GM18907 (cell line): Measurements from ENCODE around the gene RASSF4.
A peak's percentile ranks its signal among the peaks of the same experiment; 100 is the strongest.

Experiments used
- ATAC-seq: cut with Tn5 transposase; IDR thresholded peaks from one replicate; pipeline ENCODE4 v1.9.1; 2021; ENCODE audit warnings: mild to moderate bottlenecking, moderate library complexity; ENCODE audit not compliant: unreplicated experiment

RASSF4 gene

DNA sequence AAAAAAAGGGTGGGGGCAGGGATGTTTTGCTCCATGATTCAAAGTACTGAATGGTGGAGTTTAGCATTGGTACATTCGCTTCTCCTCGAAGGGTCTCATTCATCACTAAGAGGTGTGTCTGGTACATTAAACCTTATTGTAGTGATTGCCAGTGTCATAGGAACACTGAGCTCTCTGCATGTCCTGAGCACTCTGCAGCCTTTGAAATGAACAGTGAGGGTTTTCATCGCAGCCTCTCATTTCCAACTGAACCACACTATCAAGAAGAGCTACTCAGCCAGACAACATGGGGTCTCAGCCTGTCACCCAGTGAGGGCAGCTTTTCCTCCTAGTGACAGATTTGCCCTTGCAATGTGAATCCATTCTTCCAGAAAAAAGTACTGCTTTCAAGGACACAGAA, 26.6 kb downstream of the RASSF4 start:
- ATAC-seq, result no peak

DNA sequence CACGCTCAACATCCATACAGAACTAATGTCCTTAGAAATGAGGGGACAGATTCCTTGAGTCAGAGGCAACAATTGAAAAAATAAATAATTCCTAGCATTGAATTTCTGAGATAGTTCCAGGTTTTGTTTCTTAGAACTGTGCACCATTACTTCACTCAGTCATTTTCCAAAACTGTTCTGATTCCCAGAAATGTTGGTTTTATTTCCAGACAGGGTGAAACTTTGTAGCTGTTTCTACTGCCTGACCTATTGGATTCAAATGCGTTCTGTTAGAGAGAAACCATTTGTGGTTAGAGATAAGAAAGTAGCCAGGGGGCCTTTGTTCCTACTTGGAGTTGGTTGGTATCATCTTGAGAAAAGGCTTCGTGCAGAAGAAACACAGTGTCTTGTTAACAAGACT, 27.1 kb downstream of the RASSF4 start:
- no peak for ATAC-seq

DNA sequence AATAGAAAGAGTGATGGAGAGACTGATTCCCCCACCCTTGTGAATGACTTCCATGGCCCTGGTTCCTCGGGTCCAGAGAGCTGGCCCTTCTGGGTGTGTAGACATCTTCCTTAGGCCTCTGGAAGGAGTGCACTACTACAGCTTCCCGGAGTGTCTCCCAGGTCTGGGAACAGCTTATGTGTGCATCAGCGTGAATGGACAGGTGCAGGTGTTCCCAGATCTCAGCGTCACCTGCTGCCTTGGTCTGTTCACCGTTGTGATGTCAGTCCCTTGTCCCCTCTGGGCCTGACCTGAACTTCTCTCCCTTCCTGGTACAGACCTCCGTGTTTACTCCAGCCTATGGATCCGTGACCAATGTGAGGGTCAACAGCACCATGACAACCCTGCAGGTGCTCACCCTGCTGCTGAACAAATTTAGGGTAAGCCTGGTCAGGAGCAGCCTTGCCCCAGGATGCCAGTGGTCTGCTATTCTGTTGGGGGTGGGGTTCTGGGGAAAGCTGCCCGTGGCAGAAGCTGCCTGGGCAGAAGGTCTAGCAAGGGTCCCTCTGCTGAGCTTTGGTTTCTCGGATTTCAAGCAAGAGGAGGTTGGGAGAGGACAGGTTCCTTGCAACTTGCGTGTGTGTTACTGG, 29.5 kb downstream of the RASSF4 start:
- ATAC-seq, result no peak

DNA sequence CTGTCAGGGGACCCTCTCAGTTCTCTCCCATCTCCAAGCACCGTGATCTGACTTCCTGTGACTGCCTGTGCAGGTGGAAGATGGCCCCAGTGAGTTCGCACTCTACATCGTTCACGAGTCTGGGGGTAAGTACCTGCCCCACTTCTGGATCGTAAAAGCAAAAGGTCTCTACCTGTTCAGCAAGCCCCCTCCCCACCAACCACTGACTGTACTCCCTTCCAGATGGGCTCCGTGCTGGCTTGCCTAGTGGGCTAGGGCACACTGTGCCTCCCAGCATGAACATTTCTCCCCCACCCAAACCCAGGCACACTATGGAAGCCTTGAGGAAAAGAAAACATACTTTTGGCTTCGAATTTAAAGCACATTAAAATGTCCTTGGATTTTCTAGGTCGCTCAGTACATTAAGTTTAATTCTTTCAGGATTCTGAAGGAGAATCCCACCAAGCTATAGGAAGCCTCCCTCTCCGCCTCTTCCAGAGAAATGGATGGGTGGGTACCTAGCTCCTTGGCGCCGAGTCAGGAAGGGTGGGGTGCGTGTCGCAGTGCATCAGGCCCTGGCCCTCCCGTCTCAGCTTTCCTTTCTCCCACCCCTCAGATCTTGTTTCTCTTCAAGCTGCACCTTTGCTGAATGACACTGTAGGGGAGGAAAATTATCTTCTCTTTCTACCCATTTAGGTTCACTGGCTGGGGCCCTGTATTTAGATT, 30.1 kb downstream of the RASSF4 start:
- ATAC-seq, result no peak

DNA sequence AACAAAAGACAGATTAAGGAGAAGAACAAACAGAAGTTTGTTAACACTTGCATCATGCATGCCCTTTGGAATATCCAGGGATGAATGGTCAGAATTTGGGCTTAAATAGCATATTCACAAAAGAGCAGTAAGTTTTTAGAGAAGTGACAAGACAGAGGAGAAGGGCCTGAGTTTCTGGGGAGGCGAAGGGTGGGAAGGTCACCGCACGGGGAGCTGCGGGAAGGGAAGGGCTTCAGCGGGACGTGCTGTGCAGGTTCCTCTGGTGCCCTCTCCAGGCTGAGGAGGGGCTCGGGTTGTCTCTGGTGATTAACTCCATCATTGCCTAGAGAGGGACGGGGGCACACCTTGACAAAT, 30.7 kb downstream of the RASSF4 start:
- ATAC-seq, result no peak

DNA sequence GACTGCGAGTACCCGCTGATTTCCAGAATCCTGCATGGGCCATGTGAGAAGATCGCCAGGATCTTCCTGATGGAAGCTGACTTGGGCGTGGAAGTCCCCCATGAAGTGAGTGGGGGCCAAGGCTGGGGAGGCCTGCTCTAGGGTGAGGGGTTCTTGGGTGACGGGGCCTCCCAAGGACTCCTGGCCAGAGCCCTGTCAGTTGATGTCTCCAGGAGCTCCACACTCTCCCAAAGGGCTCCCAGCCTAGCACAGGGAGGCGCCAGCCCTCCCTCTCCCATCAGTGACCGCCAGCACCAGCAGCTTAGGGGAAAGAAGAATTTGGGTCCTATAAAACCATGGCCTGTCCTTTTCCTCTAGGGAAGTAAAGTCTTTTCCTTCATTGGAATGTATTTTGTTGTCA, 31.4 kb downstream of the RASSF4 start:
- no peak for ATAC-seq

DNA sequence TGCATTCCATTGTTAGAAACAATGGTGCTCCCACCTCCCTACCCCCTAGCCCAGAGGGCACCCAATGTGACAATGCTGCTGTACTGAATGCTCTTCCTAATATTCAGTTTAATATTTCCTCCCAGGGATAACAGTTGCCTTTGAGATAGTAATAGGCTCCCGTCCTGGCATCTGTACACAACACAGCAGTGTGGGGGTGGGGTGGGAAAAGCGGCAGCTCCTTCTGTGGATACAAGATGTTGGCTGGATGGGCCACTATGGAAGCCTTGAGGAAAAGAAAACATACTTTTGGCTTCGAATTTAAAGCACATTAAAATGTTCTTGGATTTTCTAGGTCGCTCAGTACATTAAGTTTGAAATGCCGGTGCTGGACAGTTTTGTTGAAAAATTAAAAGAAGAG, 32.0 kb downstream of the RASSF4 start:
- ATAC-seq, result no peak

DNA sequence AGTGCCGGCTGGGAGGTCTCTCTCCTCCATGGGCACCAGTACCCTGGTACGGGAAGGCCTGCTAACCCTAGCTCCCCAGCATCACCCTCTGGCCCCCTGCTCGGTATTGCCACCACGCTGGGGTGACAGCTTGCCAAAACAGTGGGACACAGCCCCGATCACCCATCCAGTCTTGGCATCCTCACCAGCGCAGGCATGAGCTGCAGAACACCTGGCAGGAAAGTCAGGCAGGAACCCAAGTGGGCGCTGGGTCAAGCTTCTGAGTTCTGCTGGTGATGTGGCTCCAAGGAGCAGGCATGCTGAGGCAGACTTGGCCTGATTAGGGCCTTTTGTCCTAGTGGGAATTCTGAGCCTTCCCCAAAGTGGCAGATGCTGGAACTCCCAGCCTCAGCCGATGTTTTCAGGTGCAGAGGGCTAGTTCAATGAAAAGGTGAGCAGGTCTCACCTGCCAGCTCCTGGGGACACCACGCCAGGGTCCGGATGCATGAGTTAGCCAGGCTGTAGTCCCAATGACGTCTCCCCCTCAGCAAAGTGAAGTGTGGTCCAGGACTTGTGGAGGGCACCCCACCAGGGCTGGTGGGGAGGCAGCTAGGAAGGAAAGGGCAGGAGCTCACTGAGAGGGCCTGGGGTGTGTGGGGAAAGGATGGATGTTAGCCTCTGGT, 32.6 kb downstream of the RASSF4 start:
- no peak for ATAC-seq

DNA sequence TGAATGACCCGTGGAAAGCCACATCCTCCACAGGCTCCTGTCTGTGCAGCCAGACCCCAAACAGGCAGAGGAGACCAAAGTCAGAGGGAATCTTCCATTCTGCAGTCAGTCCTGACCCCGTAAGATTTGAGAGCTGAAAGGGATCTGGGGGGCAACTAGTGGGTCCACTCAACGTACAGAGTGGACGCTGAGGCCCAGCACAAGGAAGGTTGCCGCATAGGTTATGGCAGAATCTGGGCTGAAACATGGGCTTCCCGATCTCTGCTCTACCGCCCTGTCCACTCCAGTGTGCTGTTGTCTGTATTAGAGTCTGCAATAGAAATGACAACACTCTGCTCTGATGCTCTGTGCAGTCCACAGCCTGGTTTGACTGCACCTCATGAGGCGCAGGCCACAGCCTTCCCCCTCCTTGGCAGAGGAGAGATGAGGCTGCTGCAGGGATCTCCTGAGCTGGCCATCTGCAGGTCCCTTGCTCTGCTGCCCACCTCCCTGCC, 33.2 kb downstream of the RASSF4 start:
- ATAC-seq, result no peak

DNA sequence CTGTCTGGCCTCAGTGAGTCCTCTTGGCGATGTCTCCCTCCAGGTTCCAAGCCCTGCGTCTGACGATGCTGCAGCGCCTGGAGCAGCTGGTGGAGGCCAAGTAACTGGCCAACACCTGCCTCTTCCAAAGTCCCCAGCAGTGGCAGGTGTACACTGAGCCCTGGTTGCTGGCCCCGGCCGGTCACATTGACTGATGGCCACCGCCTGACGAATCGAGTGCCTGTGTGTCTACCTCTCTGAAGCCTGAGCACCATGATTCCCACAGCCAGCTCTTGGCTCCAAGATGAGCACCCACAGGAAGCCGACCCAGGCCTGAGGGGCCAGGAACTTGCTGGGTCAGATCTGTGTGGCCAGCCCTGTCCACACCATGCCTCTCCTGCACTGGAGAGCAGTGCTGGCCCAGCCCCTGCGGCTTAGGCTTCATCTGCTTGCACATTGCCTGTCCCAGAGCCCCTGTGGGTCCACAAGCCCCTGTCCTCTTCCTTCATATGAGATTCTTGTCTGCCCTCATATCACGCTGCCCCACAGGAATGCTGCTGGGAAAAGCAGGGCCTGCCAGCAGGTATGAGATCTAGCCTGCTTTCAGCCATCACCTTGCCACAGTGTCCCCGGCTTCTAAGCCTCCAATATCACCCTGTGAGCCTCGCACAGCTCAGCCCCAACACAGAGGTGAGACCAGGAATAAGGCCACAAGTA, 33.8 kb downstream of the RASSF4 start:
- no peak for ATAC-seq

DNA sequence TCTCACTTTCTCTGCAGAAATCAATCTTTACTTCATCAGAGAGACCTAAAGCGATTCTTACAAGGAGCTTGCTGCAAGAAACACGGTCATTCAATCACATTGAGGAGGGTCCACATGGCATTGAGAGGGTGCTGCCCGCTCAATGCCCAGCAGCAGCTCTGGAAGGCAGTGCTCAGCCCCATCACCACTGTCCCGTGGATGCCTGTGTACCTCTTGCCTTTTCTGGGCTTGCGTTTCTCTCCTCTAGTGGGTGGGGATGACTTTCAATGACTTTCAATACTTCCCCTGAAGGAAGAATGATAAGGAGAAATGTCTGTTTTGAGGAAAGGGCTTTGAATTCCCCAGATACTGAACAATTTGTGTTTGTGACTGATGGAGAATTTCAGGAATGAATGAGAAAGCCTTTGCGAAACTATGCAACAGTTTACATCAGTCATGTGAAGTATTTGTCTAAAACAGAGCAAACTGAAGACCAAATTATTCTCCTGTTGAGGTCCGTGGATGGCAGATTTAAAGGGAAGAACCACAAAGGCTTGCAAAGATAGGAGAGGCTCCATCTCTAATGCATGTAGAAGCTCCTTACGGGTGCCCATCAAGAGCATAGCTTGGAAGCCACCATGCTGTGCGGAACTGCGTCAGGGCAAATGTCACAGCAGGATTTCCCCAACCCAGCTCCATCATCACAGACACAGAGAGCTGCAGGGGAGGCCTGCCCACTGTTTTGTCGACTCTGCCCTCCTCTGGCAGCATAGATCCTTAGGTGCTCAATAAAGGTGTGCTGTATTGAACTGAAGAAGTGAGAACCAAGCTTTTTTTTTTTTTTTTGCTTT, 34.5 kb downstream of the RASSF4 start:
- no peak for ATAC-seq

DNA sequence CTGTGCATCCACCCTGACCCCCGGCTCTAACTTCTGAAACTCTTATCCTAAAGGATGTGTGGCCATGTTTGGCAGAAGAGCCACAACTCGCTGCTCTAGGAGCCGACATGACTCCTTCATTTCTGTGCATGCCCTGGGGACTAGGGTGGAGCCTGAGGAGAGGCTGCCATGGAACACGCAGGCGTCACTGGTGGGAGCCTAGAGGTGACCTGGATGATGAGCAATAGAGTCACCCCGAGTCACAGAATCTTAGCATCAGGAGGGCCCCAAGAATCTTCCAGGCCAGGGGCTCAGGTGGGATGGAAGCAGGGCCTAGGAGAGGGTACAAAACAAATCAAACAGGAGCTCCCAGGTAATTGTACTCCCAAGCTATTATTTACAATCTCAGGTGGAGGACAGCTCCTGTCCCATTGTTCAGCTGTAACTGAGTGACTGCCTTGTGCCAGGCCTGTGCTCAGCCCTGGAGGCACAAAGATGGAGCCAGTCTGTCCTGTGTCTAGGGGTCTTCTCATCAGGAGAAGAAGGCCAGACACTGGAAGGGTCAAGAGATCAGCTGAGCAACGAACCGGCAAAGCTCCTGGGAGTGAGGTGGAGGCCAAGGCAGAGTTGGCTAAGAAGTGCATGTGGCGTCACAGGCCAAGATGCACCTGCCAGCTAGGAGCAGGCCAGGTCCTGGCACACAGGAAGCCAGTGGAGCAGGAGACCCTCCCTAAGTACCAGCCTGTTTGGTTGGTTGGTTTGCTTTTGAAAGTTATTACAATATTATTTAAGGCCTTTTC, 35.3 kb downstream of the RASSF4 start:
- ATAC-seq, result no peak

DNA sequence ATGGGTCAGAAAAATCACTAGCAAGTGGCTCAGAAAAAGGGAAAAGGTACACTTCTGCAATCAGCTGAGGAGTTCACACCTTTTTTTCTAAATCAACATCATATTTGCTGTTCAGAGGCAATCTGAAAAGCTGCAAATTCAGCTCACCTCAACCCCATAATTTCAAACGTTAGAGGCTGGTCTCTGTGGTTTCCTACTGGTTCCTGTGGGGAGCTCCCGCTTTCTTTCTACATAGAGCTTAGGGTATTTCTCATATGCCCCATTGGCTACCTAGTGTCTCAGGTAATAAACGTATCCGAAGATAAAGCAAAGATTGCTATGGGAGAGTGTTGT, 35.9 kb downstream of the RASSF4 start:
- no peak for ATAC-seq

DNA sequence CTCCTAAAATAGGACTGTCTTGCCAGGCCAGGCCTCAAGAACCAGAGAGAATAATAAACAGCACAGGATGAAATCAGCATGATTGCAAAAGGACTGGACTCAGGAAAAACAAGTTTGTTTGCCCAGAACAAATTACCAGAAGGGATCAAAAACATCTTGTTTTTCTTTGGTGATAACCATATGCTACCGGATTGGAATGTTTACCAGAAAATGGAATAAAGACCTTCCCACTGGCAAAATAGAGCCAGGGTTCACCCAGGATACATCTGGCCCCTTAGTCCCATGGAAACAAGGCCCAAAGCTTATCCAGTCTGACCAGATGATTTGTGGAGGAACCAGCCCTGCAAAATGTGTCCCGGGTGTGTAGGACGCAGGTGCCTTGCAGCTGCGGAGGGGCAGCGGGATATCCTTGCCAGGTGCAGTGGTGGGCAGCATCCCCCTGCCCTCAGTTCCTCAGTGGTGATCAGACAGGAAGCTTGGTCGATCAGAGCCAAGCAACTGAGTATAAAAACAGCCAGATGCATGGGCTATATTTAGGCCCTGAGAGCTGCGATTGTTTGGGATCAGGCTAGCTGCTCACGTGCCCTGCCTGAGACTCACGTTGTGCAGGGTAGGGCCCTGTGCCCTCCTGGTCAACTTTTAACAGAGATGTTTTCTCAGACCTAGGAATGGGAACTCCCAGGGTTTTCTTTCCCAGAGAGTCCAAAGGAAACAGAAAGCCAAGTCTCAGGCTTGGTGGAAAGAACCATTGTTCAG, 36.5 kb downstream of the RASSF4 start:
- ATAC-seq, result no peak

DNA sequence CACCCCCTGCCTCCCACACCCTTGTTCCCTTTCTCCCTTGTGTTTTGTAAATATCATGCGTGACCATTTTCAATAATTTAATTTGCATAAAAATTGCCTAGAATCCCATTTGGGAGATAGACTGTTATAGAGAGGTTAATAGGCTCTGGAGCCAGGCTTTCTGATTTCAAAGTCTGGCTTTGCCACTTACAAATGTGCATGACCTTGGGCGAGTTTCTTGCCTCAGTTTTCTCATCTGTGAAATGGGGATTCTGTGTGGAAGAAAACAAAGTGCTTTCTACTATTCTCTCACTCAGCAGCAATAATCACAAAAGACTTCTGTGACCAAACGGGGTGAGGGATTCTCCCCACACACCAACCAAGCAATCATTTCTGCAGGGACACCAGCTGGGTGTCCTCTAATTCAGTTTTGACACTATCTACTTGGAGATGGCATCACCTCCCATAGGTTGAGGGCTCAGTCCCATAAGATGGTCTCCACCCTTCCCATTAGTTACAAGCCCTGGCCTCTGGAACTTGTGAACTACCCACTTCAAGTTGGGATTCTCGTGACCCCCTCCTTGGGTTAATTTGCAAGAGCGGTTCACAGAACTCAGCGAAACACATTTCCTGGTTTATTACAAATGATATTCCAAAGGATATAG, 37.6 kb downstream of the RASSF4 start:
- no peak for ATAC-seq

DNA sequence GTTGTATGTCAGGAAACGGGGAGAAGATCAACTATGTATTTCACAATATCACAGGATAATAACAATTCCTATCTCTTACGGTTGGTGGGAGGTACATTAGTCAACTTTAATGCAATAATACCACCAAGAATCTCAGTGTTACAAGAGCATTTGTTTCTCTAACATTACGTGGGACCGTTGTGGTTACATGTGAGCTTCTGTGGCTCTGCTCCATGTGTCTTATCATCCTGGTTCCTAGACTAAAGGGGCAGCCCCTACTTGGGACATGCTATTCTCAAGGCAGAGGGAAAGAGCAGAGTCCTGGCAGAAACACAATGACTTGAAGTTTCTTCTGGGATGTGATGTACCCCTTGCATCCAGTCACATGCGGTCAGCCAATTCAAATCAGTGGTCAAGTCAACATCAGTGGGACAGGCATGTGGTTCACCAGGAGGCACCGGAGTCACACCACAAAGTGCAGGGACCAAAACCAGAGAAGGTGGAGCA, 38.6 kb downstream of the RASSF4 start:
- no peak for ATAC-seq

DNA sequence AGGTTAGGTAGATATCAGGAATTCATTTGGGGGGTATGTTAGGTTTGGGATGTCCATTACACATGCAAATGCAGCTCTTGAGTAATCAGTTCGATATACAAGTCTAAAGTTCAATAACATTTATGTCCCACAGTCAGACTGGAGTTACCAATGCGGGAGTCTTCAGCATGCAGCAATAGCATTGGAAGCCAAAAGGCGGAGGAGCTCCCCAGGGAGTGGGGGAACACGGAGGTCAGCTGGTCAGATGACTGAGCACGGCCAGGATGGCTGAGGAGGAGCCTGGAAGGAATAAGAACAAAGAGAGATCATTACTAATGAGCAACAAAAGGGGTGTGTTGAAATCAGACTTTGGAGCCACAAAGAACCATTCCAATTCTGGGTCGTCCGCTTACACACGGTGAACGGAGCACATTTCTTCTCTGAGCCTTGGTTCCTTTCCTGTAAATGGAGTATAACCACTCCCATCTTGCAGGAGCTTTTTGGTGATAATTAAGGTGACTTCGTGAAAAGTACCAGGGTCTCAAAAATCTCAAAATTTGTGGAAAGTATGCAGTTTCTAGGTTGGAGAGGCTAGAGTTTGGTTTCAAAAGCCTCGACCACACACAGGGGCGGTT, 40.6 kb downstream of the RASSF4 start:
- ATAC-seq, result no peak

DNA sequence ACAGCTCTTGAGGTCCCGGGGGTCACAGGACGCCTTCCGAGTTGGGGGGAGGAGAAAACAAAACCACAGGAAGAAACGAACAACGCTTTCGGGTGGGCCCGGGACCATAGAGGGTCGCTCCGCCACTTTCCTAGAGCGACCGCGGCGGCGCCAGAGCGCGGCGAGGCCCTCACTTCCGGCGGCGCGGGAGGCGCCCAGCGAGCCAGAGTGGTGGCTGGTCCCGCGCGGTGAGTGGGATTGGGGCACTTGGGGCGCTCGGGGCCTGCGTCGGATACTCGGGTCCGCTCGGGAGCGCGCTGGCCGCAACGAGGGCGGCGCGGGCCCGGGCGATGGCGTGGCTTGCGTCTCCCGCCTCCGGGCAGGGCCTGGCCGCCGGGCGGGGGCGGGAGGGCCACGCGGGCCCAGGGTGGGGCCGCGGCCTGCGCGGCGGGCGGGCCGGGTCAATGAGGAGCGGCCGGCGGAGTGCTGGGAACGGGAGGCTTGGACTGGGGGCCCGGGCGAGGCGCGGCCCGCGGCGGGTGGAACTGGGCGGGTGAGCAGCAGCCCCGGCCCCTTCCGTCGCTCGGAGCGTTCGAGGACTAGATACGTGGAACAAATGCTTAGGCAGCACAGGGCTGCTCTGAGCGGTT, 41.3 kb downstream of the RASSF4 start, which contains the start of gene ZNF22:
Gene ZNF22 (plus strand): TSS at position 172 of the 629 bp plus-strand sequence. CDS start 2,446 bp downstream, outside the sequence.
- ATAC-seq, result peak; percentile 87
